ENCODE measurements around the gene FIGNL2. TPM values are rescaled to one million over a fixed set of nuclear protein-coding genes. Genes with fewer than 3 reads are reported as not detected.

FIGNL2 gene
- total and polyA plus RNA-seq, 2 of the 13 experiments (the other 11 are each of a cell fraction or from before 2014, with no cell fraction given), result 0.82 to 1.00 TPM

GRCh38 chr12:51784688-51785087, 63.8 kb downstream of the FIGNL2 start:
- CTCF ChIA-PET (ENCODE audit: low intra/inter-chr PET ratio, low total read pairs), result no interaction called here
- H3K9ac ChIP-seq (ENCODE audit: insufficient read depth, low read depth, low read length), result no peak overlapping the region
- intact Hi-C loops (cut with micrococcal nuclease; ENCODE audit: unreplicated experiment) (no loop called here), in situ Hi-C loops (cut with HindIII; ENCODE audit: extremely low pct_ligation_motif_present, low pct_unique_long_range_greater_than_20kb) (no loop called here)
- FAIRE-seq, result no peak
- H3K36me3 ChIP-seq (replicated peaks in 1 of 2; ENCODE audit: control insufficient read depth in 1 of 2, insufficient read depth in 2 of 2, low read length in 2 of 2), result no peaks in the 10 kb centered on the region
- H3K79me2 ChIP-seq (ENCODE audit: insufficient read depth, low read length), result no peaks in the 10 kb centered on the region
- H2AFZ ChIP-seq (ENCODE audit: low read length), result no peak overlapping the region
- no peak for DNase-seq (ENCODE audit: low spot score)
- TF ChIP-seq ZNF781 (CRISPR knock-in tag; IDR thresholded peaks at IDR 0.05; ENCODE audit: borderline replicate concordance, not compliant biosample characterization), result no peak
- no peak for TF ChIP-seq CENPX (CRISPR knock-in tag; IDR thresholded peaks at IDR 0.05)
- no peak for TF ChIP-seq NR1H2 (CRISPR knock-in tag; IDR thresholded peaks at IDR 0.05; ENCODE audit: borderline replicate concordance, low read depth)
- no peak for TF ChIP-seq ETV5 (CRISPR knock-in tag; IDR thresholded peaks at IDR 0.05; ENCODE audit: borderline replicate concordance)
- no peak overlapping the region for H3K27ac ChIP-seq (ENCODE audit: extremely low read length, insufficient read depth, low read length)
- no peaks in the 10 kb centered on the region for H4K20me1 ChIP-seq (ENCODE audit: insufficient read depth, low read length)
- no TSS peak for BruUV-seq (replicated peaks)
- no peak overlapping the region for H3K4me2 ChIP-seq (ENCODE audit: low read depth, low read length)
- no peak for ATAC-seq
- no peaks in the 10 kb centered on the region for H3K9me3 ChIP-seq (ENCODE audit: low read length)
- POLR2A ChIA-PET, result no interaction called here
- 41% methylated on average over 3 of the region's 3 CpGs for WGBS (ENCODE audit: low lambda C conversion rate)
- H3K27me3 ChIP-seq (ENCODE audit: control insufficient read depth in 1 of 2, insufficient read depth in 2 of 2, low read length in 2 of 2), result no peaks in the 10 kb centered on the region
- H3K4me3 ChIP-seq (replicated peaks in 1 of 3; ENCODE audit: insufficient read depth in 1 of 3, low read depth in 2 of 3, low read length in 3 of 3), result no peak overlapping the region
- H3K4me1 ChIP-seq (ENCODE audit: insufficient read depth, low read length), result no peaks in the 10 kb centered on the region

- H3K4me3 ChIP-seq (replicated peaks in 1 of 3; ENCODE audit: insufficient read depth in 1 of 3, low read depth in 2 of 3, low read length in 3 of 3), result no peak overlapping the region
- ChIA-PET POLR2A (interaction anchor here (0.7 kb wide), 1 partner anchor 34 kb away, joined by 5 read pairs; no protein-coding TSS in a partner anchor), CTCF (ENCODE audit: low intra/inter-chr PET ratio, low total read pairs) (no interaction called here)
- in situ Hi-C loops (cut with HindIII; ENCODE audit: extremely low pct_ligation_motif_present, low pct_unique_long_range_greater_than_20kb) (no loop called here), intact Hi-C loops (cut with micrococcal nuclease; ENCODE audit: unreplicated experiment) (no loop called here)
- 82% methylated on average over 5 of the region's 5 CpGs for WGBS (ENCODE audit: low lambda C conversion rate)
- ATAC-seq (no peak), DNase-seq (ENCODE audit: low spot score) (no peak), FAIRE-seq (no peak)
- no peak overlapping the region for H2AFZ ChIP-seq (ENCODE audit: low read length)
- peaks cover 16% of the 10 kb centered on the region for H3K4me1 ChIP-seq (ENCODE audit: insufficient read depth, low read length)
- no peaks in the 10 kb centered on the region for H3K9me3 ChIP-seq (ENCODE audit: low read length)
- no peaks in the 10 kb centered on the region for H3K79me2 ChIP-seq (ENCODE audit: insufficient read depth, low read length)
- H3K36me3 ChIP-seq (replicated peaks in 1 of 2; ENCODE audit: control insufficient read depth in 1 of 2, insufficient read depth in 2 of 2, low read length in 2 of 2), result no peaks in the 10 kb centered on the region
- no peak for TF ChIP-seq ZUFSP (CRISPR knock-in tag; IDR thresholded peaks at IDR 0.05; ENCODE audit: borderline replicate concordance)
- no peak for TF ChIP-seq ZNF761 (CRISPR knock-in tag; conservative IDR thresholded peaks at IDR 0.05)
- no peak for TF ChIP-seq SRSF1 (optimal IDR thresholded peaks at IDR 0.05; ENCODE audit: low read depth, low read length)
- H3K4me2 ChIP-seq (ENCODE audit: low read depth, low read length), result no peak overlapping the region
- H3K27me3 ChIP-seq (ENCODE audit: control insufficient read depth in 1 of 2, insufficient read depth in 2 of 2, low read length in 2 of 2), result no peaks in the 10 kb centered on the region
- BruUV-seq (replicated peaks), result no TSS peak
- H3K27ac ChIP-seq (ENCODE audit: extremely low read length, insufficient read depth, low read length), result no peak overlapping the region
- H3K9ac ChIP-seq (ENCODE audit: insufficient read depth, low read depth, low read length), result no peak overlapping the region
- no peaks in the 10 kb centered on the region for H4K20me1 ChIP-seq (ENCODE audit: insufficient read depth, low read length)
Measured at GRCh38 chr12:51779876-51780275, 68.6 kb downstream of the FIGNL2 start.

Data from HepG2 (cell line).